COLO829 (cell line): Measurements from ENCODE around the gene PRLR.

Experiments
- DNase-seq: peaks from one replicate; pipeline ENCODE4 v3.0.0; 2012; ENCODE audit warnings: low spot score

PRLR gene

DNA sequence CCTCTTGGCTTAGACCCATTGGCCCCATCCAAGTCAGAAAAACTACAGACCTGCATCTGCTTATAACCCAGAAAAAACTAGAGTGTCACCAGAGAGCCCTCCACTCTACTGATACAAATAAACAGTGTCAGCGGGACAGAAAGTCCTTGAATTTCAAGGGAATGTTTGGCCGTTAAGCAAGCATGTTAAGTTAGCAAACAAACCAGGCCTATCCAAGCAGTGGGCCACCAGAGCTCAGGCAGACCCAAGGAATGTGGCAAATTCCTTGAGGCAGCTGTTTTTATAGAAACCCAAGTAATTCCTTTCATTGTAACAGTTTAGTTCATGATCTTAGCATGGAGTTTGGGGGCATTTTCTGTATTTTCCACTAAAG is 70.9 kb downstream of the PRLR start:
- DNase-seq: no peak

DNA sequence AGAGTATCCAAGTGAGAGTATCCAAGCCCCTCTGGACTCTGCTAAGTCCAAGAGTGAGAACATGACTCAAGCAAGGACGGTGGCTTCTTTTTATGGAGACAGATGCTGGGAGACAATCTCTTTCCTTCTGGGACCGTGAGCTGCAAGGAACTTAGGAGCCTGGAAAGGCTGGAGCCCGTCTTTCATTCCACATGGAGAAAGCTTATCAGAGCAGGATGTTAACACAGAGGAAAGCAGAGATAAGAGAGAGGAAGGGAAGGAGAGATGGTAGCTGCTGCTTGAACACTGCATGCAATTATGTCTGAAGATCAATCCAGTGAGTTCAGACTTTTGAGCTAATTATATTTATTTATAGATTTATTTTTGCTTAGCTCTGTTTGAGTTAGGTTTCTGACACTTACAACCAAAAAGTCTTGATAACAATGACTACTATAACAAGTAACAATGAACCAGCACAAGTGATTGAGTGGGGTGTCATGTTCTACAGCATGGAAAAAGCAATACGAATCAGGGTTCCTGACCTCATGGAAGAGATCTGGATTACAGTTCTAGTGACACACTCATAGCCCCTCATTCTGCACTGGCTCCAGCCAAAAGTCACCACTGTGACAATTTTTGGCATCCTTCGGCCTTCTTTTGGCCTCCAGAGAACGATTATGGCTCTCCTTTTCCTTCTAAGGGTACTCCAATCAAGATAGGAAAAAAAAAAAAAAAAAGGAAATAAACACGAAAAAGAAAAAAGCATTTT is 71.5 kb downstream of the PRLR start:
- no peak for DNase-seq

DNA sequence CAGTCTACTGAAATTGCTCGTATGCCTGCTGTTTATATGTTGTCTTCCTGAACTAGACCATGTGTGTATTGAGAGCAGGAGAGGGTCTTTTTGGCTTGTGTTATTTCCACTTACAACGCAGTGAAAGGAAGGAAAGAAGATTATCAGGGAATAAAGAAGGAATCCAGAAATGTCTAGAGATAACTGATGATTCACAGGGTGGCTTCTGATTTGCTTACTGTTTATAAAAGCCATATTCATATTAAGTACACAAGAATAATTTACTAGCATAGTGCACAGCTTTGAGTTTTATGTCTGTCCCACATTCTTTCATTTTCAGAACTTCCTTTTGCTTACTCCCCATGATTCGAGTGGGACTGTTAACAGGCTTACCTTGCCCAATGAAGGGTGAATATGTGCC is 72.1 kb downstream of the PRLR start:
- DNase-seq: no peak

DNA sequence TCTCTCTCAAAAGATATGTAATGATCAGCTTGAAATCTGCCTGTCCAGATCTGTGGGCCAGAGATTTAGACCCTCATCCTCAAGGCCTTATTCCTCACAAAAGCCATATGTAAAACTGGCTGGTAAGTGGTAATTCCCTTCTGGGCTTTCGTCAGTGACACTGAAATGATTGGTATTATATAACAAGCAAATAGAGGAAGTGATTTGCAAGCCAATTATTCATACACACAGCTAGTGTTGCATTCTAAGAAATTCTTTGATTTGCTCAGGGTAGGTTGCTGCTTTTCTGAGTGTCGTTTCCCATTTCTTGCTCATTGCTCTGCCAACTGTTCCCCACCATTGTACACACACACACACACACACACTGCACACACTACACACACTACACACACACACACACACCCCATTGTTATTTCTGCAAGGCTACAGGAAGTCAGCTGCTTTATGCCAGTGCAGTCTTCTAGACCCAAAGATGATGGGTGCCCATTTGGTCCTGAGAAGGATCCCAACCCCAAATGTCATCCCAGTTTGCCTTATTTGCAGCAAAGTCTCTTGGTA is 76.8 kb downstream of the PRLR start:
- no peak for DNase-seq

DNA sequence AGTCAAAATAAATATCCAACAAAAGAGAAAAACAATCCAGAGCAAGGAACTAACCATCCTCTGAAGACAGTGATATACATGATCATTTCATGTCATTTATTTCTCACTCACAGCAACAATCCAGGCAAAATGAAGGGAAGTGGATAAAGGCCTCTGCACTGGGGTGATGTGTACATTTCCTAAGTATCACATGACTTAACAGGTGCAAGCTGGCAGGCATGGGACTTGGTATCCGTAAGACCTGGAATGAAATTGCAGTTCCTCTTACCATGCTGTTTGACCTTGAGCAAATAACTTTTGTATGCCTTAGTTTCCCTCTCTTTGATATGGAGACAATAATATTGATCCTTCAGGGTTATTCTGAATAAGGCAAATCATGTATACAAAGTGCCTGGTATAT is 77.6 kb downstream of the PRLR start:
- no peak for DNase-seq

DNA sequence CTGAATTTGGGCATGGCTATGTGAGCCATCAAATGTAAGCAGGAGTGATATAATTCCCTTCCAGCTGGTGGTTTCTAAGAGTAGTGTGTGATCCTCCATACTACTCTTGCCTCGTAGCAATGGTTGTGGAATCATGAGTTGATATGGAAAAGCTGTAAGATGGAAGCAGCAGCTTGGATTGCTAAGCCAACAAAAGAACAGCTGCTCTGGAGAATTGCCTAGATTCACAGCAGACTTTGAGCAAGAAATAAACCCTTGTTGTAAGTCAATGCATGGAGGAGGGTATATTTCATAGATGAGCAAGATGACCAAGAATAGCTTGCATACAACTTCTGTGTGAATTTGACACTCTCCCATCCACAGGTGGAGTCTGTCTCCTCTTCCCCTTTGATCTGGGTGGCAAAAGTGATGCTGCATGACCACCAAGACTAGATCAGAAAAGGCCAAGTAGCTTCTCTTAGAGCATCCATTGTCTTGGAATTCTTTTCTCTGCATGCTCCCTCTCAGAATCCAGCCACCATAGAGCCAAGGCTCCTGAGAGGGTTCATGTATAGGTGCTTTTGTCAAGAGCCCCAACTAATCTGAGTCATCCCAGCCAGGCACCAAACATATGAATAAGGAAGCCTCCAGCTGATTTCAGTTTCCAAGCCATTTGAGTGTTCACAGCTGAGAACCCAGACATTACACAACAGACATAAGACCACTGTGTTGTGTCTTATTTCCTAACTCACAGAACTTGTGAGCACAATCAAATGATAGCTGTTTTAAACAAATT is 79.0 kb downstream of the PRLR start:
- no peak for DNase-seq

DNA sequence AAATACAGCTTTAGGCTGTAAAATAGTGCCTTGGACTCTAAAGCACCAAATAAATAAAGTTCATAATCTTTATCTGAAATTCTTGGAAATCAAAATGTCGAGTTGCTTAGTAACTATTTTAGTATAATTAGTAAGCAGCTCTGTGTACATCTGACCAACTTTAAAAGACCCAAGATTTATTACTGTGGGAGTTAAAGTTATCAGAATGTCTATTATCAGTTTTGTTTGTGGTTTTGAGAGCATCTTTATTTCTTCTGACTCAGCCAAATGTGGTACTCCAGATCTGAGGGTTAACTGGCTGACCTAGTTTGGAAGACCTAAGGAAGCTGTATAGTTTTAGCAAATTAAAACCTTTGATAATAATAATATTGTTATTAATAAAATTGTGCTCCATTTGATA is 81.2 kb downstream of the PRLR start:
- no peak for DNase-seq

DNA sequence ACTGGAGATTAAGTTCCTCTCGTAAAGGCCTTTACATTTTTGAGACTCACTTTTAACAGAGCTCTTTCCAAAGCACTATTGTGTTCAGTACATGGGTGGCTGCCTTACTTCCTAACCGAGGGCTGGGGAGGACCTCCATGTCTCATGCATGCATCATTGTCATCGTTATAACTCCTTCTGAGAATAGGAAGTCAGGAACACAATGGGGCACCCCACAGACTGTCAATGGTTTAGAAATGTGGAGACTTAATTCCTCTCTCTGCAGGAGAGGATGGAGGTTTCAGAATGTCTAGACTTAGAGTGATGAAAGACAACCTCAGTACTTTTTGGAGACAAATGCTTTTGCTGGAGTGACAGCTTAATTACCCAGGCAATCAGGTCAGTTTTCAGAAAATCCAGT is 83.9 kb downstream of the PRLR start:
- DNase-seq: no peak

DNA sequence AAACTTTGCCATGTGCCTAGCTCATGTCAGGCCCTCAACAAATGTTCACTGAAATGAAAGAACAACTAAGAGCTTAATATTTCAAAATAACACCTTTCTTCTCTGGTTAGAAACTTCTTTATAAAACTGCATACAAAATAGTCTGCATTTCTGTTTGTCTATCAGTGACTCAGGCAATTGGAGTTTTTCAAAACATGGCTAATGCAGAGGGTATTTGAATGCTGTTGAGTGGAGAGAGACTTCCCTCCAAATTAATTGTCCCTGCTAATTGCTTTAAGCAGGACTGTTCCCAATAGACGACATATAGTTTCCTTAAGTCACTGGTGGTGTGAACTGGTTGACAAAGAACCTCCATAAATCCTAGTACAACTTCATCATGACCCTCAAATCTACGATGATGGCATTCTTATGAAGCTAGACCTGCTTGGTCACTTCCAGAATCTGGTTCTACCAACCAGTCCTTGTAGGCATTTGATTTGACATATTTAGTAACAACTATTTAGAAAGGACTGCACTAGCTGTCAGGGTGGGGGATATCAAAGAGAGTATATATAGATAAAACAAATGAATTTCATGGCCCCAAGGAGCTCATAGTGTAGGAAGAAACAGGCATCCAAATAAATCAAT is 84.5 kb downstream of the PRLR start:
- DNase-seq: no peak

DNA sequence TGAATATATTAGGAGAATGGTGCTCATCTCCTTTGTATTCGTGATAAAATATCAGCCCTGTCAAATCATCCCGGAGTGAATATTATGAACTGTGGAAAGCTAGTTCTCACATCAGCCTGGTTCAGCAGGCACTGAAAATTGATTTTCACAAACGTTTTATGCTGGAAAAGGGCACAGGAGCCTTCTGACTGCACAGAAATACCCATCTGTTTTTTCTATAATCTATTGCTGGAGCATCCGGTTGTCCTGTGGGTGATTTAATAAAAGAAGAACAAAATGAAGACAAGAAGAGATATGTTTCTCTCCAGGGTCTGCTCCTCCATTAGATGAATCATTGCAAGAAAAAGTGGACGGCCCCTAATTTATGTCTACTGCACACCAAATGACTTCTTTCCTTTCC is 85.3 kb downstream of the PRLR start:
- no peak for DNase-seq

DNA sequence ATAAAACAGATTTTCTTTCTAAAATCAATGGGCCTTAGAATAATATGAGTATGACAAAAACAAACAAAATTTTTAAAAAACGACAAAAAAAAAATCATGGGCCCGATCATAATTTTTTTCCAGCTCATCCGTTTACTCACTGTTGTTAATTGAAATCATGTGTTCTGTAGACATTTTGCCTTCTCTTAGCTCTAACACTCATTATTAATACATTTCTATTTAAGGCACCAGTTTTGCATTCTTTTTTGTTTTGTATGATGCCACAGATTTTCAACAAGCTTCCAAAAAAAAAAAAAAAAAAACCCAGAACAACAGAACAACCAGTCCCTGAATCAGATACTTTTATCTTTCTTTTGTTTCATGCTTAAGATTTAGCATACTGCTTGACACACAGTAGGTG is 86.4 kb downstream of the PRLR start:
- no peak for DNase-seq

DNA sequence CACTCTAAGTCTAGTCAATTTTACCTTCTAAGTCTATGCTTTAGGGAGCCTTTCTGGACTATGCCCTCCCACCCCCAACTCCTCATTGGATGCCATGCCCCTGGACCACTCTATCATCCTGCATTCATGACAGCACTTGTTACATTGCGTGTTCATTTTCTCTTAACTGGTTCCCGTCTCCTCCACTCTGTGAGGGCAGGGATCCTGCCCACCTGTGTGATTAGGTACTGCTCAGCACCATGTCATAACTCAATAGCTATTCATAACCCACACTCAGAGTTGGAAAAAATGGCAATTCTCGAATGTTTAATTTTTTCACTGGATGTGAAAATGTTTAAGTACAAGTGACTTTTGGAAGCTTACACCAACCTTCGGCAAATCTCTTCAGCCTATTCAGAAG is 88.5 kb downstream of the PRLR start:
- no peak for DNase-seq

DNA sequence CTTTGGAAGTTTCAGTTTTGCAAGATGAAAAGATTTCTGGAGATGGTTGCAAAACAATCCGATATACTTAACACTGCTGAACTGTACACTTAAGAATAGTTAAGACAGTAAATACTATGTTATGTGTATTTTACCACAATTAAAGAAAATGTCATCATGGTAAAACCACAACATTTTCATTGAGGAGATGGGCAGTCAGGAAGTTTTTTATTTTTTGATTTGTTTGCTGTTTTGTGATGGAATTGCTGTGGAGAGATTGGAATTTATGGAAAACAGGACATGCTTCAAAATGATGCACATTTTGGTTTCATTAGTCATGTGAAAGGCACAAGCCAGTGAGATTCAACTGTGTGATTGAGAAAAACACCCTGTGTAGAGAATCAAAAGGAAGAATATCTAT is 92.1 kb downstream of the PRLR start:
- DNase-seq: no peak

DNA sequence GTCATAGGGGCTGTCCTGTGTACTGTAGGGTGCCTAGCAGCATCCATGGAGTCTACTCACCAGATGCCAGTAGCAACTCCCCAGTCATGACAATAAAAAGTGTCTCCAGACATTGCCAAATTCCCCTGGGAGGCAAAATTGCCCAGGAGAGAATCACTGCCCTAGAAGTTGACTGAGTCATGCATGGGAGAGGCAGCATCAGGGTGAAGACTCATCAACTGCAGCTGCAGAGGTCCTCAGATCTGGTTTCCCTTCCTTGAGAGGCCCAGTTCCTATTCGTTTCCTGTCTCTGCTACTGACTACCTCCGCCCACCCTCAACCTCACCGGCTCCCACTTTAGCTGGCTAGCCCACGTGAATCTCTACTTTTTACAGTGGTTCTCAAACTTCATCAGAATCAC is 93.9 kb downstream of the PRLR start:
- DNase-seq: no peak

DNA sequence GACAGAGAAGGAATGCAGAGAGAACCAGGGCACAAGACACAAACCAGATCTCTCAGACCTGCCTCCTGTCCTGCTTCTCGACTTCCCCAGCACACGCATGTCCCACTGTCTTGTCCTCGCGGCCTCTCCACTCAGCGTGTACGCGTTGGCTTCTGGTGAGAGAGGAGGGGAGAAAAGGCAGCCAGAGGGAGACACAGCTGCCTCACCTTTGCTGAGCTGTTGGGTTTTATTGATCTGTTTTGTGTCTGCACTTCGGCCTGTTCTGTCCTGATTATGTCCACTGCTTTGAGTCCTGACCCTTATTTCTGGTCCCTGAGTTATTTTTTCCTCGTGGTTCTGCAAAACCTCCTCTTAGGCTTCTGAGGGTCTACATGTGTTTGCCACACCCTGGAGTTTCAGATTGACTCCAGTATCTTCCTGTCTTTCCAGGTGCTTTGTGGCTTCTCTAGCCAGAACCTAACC is 95.0 kb downstream of the PRLR start:
- DNase-seq: no peak

DNA sequence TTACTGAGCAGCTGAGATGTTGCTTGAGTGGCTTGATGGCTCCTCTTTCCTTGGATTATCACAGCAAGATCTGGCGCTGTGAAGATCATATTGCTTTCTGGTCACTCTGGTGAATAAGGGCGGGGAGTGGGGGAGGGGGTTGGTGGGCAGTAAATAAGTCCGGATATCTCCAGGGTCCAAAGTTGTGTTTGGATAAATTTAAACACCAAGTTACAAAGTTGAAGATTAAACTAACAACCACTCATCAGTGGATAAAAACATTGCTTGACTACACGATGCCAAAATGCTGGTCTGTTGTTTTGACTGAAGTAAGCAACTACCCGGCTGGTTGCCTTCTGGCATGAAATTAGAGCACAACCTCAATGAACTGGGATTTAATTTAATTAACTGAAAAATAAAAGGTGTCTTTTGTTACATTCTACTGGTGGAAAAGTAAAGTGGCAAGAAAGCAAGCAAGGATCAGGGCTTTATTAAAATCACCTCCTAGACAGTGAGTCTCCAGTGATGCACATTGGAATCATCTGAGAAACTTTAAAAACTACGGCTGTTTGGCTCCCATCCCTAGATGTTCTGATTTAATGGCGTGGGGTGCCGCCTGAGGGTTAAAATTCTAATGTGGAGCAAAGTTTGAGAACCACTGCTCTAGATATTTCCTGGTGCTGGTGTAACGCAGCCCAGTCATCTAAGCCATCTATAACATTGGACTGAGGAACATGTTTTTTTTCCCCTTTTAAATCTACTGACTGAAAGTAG is 95.8 kb downstream of the PRLR start:
- DNase-seq: no peak

DNA sequence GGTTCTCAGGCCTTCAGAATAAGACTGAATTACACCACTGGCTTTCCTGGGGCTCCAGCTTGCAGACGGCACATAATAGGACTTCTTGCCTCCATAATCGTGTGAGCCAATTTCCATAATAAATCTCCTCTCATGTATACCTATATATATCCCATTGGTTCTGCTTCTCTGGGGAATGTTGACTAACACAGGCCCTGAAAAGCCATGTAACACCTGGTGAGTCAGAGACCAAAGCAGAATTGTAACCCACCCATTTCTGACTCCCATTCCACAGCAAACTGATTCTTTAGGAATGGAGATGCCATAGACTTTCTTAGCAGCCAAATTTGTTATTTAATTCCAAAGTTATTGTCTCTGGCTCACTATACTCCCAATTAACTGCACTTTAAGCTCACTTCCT is 97.1 kb downstream of the PRLR start:
- DNase-seq: no peak

DNA sequence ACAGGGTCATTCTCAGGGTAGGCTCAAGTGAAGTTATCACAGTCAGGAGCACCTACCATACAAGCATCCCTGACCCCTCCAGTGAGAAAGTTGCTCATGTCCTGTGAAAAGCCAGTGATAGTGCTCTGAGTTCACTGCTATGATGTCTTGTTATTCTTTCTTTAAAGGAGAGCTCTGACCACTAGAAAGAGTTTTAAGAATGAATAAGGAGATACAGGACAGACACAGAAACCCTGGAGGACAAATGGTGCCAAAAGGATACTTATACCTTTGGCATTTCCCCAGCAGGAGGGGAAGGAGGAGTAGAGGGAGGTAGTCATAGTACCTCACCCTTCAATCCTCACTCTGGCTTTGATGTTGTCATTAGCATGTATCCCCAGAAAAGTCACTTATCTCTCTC is 98.6 kb downstream of the PRLR start:
- no peak for DNase-seq

DNA sequence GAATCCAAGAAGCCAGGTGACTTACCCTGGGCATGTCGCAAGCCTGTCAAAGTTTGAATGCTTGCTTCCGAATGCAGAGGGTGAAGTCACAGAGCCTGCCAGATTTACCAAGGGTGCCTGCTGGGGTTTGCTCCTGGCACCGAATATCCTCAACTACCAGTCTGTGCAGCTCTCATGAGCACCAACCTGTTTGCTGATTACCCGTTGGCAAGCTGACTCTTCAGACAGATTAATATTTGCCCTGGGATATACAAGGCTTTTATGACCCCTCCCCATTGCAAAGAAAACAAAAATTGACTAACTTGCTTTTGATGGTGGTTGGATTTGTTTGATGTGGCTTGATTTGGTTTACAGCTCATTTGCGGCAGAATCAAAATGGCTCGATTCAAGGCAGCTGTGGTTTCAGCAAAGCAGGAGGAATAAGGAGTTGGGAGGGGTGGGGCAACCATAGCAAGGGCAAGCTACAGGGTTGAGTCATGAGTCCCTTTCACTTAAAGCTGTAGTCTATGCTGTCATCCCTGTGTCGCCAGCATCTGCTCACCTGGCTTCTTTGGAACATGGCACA is 100.3 kb downstream of the PRLR start:
- no peak for DNase-seq

DNA sequence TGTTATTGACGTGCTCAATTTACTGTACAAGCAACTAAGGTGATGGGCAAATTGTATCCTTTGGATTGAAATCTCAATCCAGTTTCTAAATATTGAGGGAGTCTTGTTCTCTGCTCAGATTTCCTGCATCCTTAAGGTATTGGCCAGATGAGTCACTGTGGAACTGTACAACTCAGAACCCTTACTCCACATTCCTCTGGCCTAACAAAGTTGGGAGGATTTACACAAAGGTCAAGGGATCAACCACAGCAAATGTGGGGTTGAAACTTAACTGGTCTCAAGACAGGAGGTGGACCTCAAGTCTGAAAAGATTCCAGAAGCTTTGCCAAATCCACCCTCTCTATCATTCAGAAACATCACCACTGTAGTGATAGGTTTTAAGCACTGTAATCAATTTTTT is 101.0 kb downstream of the PRLR start:
- no peak for DNase-seq

DNA sequence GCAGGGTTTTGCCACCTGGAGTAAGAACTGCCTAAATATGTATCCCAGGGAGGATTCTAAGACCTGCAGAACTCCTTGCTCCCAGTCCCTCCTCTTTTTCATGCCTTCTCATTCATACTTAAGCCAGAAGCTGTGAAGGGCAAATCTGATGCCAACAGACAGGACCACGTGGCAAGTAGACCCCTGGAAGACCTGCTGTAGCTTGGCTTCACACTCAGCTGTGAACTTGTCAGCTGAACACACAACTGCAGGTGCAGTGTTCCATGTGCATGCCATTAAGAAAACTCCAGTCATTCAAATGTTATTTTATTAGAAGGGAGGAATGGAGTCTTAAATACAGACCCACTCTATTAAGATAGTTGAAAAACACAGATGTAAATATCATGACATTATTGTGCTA is 103.3 kb downstream of the PRLR start:
- DNase-seq: no peak

DNA sequence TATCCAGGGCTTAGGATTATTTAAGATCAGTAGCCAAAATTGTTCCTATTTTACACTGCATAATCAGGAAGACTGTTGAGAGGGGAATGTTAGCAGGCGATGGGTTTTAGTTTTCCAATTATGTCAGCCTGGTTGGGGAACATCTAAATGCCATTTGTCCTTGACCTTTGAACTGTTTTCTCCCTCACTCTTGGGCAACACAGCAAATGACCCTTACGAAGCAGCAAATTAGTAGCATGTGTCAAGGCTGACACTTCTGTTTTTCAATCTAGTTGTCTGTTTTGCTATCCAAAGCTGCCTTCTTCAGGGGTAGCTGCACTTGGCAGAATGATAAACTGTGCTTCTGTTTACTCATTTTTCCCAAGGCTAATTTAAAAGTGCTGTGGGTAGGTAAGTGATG is 104.5 kb downstream of the PRLR start:
- no peak for DNase-seq
